ENCODE measurements around the gene MRTFA. TPM values are rescaled to one million over a fixed set of nuclear protein-coding genes. Genes with fewer than 3 reads are reported as not detected.

The MRTFA gene
- total RNA-seq, 1 donor from 2014 or later, result 52.8 TPM

GRCh38 chr22:40583053-40583741 is 53.3 kb downstream of the MRTFA start:
- peaks cover 2% of the 10 kb centered on the region for H3K9me3 Mint-ChIP-seq
- no peaks in the 10 kb centered on the region for H3K4me1 Mint-ChIP-seq
- peaks cover 17% of the 10 kb centered on the region for H3K36me3 Mint-ChIP-seq (ENCODE audit: low read depth)
- DNase-seq (ENCODE audit: low read depth, low spot score), result no peak
- no peaks in the 10 kb centered on the region for H3K27me3 Mint-ChIP-seq (ENCODE audit: low read depth)
- peak overlapping the region; percentile 8 for H3K27ac Mint-ChIP-seq (ENCODE audit: unreplicated experiment)
- TF ChIP-seq, protein P1, sequence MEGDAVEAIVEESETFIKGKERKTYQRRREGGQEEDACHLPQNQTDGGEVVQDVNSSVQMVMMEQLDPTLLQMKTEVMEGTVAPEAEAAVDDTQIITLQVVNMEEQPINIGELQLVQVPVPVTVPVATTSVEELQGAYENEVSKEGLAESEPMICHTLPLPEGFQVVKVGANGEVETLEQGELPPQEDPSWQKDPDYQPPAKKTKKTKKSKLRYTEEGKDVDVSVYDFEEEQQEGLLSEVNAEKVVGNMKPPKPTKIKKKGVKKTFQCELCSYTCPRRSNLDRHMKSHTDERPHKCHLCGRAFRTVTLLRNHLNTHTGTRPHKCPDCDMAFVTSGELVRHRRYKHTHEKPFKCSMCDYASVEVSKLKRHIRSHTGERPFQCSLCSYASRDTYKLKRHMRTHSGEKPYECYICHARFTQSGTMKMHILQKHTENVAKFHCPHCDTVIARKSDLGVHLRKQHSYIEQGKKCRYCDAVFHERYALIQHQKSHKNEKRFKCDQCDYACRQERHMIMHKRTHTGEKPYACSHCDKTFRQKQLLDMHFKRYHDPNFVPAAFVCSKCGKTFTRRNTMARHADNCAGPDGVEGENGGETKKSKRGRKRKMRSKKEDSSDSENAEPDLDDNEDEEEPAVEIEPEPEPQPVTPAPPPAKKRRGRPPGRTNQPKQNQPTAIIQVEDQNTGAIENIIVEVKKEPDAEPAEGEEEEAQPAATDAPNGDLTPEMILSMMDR (conservative IDR thresholded peaks at IDR 0.05), result no peak
- no peak overlapping the region for H3K4me3 Mint-ChIP-seq

GRCh38 chr22:40582063-40582462 is 54.5 kb downstream of the MRTFA start:
- peaks cover 2% of the 10 kb centered on the region for H3K9me3 Mint-ChIP-seq
- TF ChIP-seq, protein P1 (conservative IDR thresholded peaks at IDR 0.05), result no peak
- H3K4me3 Mint-ChIP-seq, result no peak overlapping the region
- no peak overlapping the region for H3K27ac Mint-ChIP-seq (ENCODE audit: unreplicated experiment)
- H3K27me3 Mint-ChIP-seq (ENCODE audit: low read depth), result no peaks in the 10 kb centered on the region
- H3K4me1 Mint-ChIP-seq, result no peaks in the 10 kb centered on the region
- DNase-seq (ENCODE audit: low read depth, low spot score), result no peak
- H3K36me3 Mint-ChIP-seq (ENCODE audit: low read depth), result peaks cover 17% of the 10 kb centered on the region

DNA sequence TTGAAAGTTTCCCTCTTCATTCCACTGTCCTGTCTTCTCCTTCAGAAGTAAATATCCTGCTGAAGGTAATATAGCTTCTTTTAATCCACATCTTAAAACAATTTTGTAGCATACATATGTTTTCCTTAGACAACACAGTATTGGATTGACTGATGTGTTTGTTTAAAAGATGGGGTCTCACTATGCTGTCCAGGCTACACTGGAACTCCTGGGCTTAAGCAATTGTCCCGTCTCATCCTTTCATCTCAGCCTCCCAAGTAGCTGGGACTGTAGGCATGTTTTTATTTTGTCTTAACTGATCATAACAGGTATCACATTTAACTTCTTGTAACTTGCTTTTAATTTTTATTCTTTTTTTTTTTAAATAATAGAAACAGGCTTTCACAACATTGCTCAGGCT is 55.9 kb downstream of the MRTFA start:
- TF ChIP-seq, protein P1 (conservative IDR thresholded peaks at IDR 0.05), result no peak
- Mint-ChIP-seq H3K4me3 (no peak overlapping the region), H3K27ac (ENCODE audit: unreplicated experiment) (no peak overlapping the region), H3K36me3 (ENCODE audit: low read depth) (peaks cover 15% of the 10 kb centered on the region), H3K4me1 (no peaks in the 10 kb centered on the region), H3K27me3 (ENCODE audit: low read depth) (no peaks in the 10 kb centered on the region), H3K9me3 (peaks cover 2% of the 10 kb centered on the region)
- DNase-seq (ENCODE audit: low read depth, low spot score), result no peak

DNA sequence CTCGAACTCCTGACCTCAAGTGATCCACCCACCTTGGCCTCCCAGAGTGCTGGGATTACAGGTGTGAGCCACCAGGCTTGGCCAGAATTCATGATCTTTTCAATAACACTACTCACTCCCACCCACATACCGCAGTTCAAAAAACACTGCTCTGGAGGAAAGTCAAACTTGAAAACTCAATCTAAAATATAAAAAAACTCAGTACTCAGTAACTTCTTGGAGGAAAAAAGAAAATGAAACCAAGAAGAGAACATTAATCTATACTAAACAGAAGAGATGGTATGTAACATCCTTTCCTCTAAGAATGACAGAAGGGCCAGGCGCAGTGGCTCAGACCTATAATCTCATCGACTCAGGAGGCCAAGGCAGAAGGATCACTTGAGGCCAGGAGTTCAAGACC is 58.3 kb downstream of the MRTFA start:
- no peaks in the 10 kb centered on the region for H3K27me3 Mint-ChIP-seq (ENCODE audit: low read depth)
- no peaks in the 10 kb centered on the region for H3K9me3 Mint-ChIP-seq
- no peak overlapping the region for H3K27ac Mint-ChIP-seq (ENCODE audit: unreplicated experiment)
- no peak overlapping the region for H3K4me3 Mint-ChIP-seq
- no peaks in the 10 kb centered on the region for H3K4me1 Mint-ChIP-seq
- DNase-seq (ENCODE audit: low read depth, low spot score), result no peak
- peaks cover 2% of the 10 kb centered on the region for H3K36me3 Mint-ChIP-seq (ENCODE audit: low read depth)
- TF ChIP-seq, protein P1 (conservative IDR thresholded peaks at IDR 0.05), result no peak

DNA sequence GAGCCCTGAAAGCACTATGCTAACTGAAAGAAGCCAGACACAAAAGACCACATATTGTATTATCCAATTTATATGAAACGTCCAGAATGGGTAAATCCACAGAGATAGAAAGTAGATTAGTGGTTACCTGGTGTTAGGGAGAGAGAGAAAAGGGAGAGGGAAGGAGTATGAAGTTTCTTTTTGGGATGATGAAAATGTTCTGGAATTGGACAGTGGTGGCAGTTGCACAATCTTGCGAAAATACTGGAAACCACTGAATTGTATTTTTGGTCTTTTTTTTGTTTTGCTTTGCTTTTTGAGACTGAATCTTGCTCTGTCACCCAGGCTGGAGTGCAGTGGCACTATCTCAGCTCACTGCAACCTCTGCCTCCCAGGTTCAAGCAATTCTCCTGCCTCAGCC is 63.5 kb downstream of the MRTFA start:
- no peak for DNase-seq (ENCODE audit: low read depth, low spot score)
- H3K4me3 Mint-ChIP-seq, result no peak overlapping the region
- H3K4me1 Mint-ChIP-seq, result peaks cover 7% of the 10 kb centered on the region
- peaks cover 7% of the 10 kb centered on the region for H3K9me3 Mint-ChIP-seq
- H3K36me3 Mint-ChIP-seq (ENCODE audit: low read depth), result peaks cover 26% of the 10 kb centered on the region
- H3K27me3 Mint-ChIP-seq (ENCODE audit: low read depth), result no peaks in the 10 kb centered on the region
- TF ChIP-seq, protein P1 (conservative IDR thresholded peaks at IDR 0.05), result no peak
- H3K27ac Mint-ChIP-seq (ENCODE audit: unreplicated experiment), result no peak overlapping the region

All from neural crest cell (in vitro differentiated cells).